ENCODE measurements around the gene BRSK2.

The BRSK2 gene

DNA sequence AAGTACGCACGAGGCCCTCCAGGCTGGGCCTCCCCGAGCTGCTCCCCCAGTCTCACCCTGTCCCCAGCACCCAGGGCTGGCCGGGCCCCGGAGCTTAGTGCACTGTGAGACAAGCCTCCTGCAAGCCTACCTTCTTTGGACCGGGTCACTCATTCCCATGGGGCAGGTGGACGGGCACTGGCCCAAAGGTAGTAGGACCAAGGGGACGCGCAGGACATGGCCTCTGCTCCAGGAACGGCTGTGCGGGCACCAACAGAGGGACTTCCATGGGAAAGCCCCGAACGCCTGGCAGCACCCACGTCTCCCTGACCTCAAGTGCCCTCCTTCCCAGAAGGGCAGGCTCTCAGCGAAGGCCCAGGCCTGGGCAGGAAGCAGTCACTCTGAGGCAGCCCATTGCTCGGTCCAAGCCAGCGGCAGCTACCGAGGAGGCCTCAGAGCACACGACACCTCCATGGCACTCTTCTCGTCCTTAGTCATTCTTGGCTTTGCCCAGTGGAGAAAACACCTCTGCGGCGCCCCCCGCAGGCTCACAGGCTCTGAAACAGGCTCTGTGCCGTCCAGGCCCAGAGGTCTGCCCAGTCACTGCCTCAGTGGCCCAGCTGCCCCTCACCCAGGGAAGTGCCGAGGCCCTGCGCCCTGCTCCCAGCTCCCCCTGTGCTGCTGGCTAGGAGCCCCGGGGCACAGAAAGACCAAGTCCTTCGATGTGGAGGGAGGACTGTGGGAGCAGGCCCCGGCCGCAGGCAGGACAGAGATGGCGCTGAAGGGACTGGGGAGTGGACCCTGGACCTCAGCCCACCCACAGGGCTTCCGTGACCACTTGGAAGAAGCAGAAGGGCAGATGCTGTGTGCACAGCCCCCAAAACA, 93.1 kb downstream of the BRSK2 start:
- POLR2A ChIA-PET: no interaction called here
- no peak for DNase-seq (ENCODE audit: extremely low spot score)
- no peak for TF ChIP-seq BHLHE40 (IDR thresholded peaks at IDR 0.05; ENCODE audit: borderline replicate concordance)
- no peak for TF ChIP-seq TARDBP (IDR thresholded peaks at IDR 0.05)
- TF ChIP-seq SUZ12 (IDR thresholded peaks at IDR 0.05): no peak
- no peak for TF ChIP-seq LEF1 (IDR thresholded peaks at IDR 0.05; ENCODE audit: borderline replicate concordance)
- TF ChIP-seq ZNF384 (IDR thresholded peaks at IDR 0.05): no peak
- no peak for TF ChIP-seq ARNT (IDR thresholded peaks at IDR 0.05)
- TF ChIP-seq FOXK2 (IDR thresholded peaks at IDR 0.05): no peak
- no peak for TF ChIP-seq CTBP1 (IDR thresholded peaks at IDR 0.05; ENCODE audit: borderline replicate concordance)
- TF ChIP-seq HDGF (IDR thresholded peaks at IDR 0.05; ENCODE audit: borderline replicate concordance): no peak
- no peak for TF ChIP-seq ELF4 (IDR thresholded peaks at IDR 0.05)
- no peak for TF ChIP-seq NFRKB (IDR thresholded peaks at IDR 0.05)
- TF ChIP-seq FOXA1 (IDR thresholded peaks at IDR 0.05): no peak
- TF ChIP-seq L3MBTL2 (conservative IDR thresholded peaks at IDR 0.05): no peak
- TF ChIP-seq FOXM1 (IDR thresholded peaks at IDR 0.05; ENCODE audit: borderline replicate concordance): no peak
- TF ChIP-seq, protein P1, sequence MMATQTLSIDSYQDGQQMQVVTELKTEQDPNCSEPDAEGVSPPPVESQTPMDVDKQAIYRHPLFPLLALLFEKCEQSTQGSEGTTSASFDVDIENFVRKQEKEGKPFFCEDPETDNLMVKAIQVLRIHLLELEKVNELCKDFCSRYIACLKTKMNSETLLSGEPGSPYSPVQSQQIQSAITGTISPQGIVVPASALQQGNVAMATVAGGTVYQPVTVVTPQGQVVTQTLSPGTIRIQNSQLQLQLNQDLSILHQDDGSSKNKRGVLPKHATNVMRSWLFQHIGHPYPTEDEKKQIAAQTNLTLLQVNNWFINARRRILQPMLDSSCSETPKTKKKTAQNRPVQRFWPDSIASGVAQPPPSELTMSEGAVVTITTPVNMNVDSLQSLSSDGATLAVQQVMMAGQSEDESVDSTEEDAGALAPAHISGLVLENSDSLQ (IDR thresholded peaks at IDR 0.05): no peak
- TF ChIP-seq SP1 (IDR thresholded peaks at IDR 0.05): no peak
- CTCF ChIA-PET: interaction anchor here (0.7 kb wide), 1 partner anchor 480 kb away, joined by 3 read pairs; no protein-coding TSS in a partner anchor

DNA sequence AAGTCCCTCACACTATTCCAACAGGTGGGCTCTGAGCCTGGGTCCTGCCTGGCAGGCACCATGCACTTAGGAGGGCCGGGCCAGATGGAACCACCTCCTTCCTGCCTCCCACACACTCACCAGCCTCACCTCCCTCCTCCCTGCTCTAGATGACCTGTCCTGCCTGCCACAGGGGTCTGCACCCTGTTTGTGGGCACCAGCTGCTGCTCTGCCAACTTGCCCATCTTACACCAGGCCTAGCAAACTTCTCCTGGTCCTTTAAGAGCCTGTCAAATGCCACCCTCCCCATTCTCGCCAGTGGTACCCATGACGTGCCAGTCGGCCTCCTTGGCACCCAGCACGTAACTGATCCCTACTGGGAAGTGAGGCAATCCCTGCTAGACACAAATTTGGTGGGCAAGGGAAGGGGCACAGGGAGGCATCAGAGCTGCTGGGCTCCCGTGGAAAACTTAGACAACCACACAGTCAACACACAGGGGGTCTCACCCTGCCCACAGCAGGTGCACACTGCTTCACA, 93.8 kb downstream of the BRSK2 start:
- CTCF ChIA-PET: no interaction called here
- no peak for DNase-seq (ENCODE audit: extremely low spot score)
- TF ChIP-seq L3MBTL2 (conservative IDR thresholded peaks at IDR 0.05): no peak
- TF ChIP-seq FOXK2 (IDR thresholded peaks at IDR 0.05): no peak
- TF ChIP-seq FOXM1 (IDR thresholded peaks at IDR 0.05; ENCODE audit: borderline replicate concordance): no peak
- no peak for TF ChIP-seq ARNT (IDR thresholded peaks at IDR 0.05)
- TF ChIP-seq FOXA1 (IDR thresholded peaks at IDR 0.05): no peak
- no peak for TF ChIP-seq CTBP1 (IDR thresholded peaks at IDR 0.05; ENCODE audit: borderline replicate concordance)
- no peak for TF ChIP-seq NFRKB (IDR thresholded peaks at IDR 0.05)
- TF ChIP-seq BHLHE40 (IDR thresholded peaks at IDR 0.05; ENCODE audit: borderline replicate concordance): no peak
- TF ChIP-seq, protein P1 (IDR thresholded peaks at IDR 0.05): no peak
- no peak for TF ChIP-seq TARDBP (IDR thresholded peaks at IDR 0.05)
- no peak for TF ChIP-seq SUZ12 (IDR thresholded peaks at IDR 0.05)
- TF ChIP-seq HDGF (IDR thresholded peaks at IDR 0.05; ENCODE audit: borderline replicate concordance): no peak
- TF ChIP-seq ELF4 (IDR thresholded peaks at IDR 0.05): no peak
- no peak for TF ChIP-seq ZNF384 (IDR thresholded peaks at IDR 0.05)
- no peak for TF ChIP-seq LEF1 (IDR thresholded peaks at IDR 0.05; ENCODE audit: borderline replicate concordance)
- TF ChIP-seq SP1 (IDR thresholded peaks at IDR 0.05): no peak
- POLR2A ChIA-PET: no interaction called here

DNA sequence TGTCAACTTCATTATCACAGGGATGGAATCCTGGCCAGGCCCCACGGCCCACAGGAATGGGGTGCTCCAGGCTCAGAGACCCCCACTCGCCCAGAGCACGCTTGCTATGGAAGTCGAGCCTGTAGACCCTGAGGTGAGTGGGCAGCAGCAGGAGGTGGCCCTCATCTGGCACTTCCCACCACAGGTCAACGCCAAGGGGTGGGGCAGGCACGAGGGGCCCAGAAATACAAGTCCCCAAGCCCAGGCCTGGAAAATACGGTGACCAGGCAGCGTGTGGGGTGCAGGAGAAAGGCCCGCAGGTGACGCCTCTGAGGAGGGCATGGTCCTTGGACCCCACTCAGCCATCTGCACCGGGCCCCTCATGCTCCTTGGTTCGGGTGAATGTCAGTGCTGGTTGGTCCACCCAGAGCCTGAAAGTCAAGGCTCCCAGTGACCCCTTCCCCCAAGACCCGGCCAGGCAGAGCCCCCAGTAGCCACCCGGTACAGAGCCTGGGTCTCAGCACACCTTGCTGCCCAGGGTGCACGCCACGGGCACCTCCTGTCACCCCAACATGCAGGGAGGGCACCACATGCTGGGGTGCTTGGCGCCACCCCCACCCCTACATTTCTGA, 94.4 kb downstream of the BRSK2 start:
- TF ChIP-seq CTBP1 (IDR thresholded peaks at IDR 0.05; ENCODE audit: borderline replicate concordance): no peak
- no peak for DNase-seq (ENCODE audit: extremely low spot score)
- ChIA-PET POLR2A (no interaction called here), CTCF (no interaction called here)

DNA sequence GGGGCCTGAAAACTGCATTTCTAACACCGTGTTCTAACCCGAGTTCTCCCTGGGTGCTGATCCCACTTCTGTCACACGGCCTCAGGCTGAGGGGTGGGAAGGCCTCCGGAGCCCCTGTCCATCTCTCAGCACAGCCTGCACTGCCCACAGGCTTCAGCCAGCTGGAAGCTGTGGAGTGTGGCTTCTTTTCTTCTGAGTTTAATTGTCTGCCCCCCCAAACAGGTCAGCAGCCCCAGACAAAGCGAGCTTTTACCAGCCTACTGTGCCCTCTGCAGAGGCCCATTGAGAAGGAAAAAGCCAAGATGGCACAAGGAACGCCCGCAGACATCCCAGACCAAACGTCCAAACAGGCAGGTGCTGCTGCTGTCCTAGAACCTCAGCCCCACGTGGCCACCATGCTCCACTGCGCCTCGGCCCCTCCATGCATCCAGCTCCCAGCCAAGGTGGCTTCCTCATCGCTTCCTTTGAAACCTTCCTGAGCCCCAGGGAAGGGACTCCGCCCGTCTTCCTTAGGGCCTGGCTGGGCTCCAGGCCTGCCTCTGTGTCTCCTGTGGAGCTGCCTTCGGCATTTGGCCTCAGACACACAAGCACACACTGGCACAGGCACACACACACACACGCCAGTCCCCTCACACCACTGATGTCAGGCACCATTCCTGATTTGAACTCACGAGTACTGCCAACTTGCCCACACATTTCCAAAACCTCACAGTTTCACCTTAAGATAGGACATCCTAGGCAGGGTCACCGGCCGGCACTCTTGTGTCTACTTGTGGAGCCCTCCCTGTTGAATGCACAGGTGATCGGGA, 95.2 kb downstream of the BRSK2 start:
- no peak for DNase-seq (ENCODE audit: extremely low spot score)
- TF ChIP-seq SP1 (IDR thresholded peaks at IDR 0.05) (no peak), CTBP1 (IDR thresholded peaks at IDR 0.05; ENCODE audit: borderline replicate concordance) (no peak), ARNT (IDR thresholded peaks at IDR 0.05) (no peak), NFRKB (IDR thresholded peaks at IDR 0.05) (no peak), BHLHE40 (IDR thresholded peaks at IDR 0.05; ENCODE audit: borderline replicate concordance) (no peak), FOXA1 (IDR thresholded peaks at IDR 0.05) (no peak), ZNF384 (IDR thresholded peaks at IDR 0.05) (no peak), TARDBP (IDR thresholded peaks at IDR 0.05) (no peak), ELF4 (IDR thresholded peaks at IDR 0.05) (no peak), SUZ12 (IDR thresholded peaks at IDR 0.05) (no peak), LEF1 (IDR thresholded peaks at IDR 0.05; ENCODE audit: borderline replicate concordance) (no peak), FOXK2 (IDR thresholded peaks at IDR 0.05) (no peak)
- TF ChIP-seq, protein P1 (IDR thresholded peaks at IDR 0.05): no peak
- POLR2A ChIA-PET: no interaction called here
- CTCF ChIA-PET: no interaction called here

DNA sequence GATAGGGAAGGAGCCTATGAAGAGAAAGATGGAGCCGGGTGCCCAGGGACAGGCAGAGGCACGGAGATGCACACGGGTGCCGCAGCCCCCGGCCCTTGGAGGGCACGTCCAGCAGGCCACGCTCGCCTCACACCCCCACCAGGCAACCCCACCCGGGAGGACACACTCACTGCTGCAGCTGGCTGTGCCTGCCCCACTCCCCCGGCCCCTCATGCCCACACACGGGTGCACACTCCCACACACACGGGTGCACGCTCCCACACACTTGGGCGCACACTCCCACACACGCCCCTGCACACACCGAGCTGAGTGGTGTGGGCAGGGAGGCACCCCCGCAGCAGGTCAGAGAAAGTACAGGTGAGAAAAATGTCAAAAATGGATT, 95.8 kb downstream of the BRSK2 start:
- TF ChIP-seq ELF4 (IDR thresholded peaks at IDR 0.05) (no peak), FOXM1 (IDR thresholded peaks at IDR 0.05; ENCODE audit: borderline replicate concordance) (no peak), L3MBTL2 (conservative IDR thresholded peaks at IDR 0.05) (no peak), FOXK2 (IDR thresholded peaks at IDR 0.05) (no peak), ARNT (IDR thresholded peaks at IDR 0.05) (no peak), TARDBP (IDR thresholded peaks at IDR 0.05) (no peak), SP1 (IDR thresholded peaks at IDR 0.05) (no peak), ZNF384 (IDR thresholded peaks at IDR 0.05) (no peak), NFRKB (IDR thresholded peaks at IDR 0.05) (no peak), HDGF (IDR thresholded peaks at IDR 0.05; ENCODE audit: borderline replicate concordance) (no peak), LEF1 (IDR thresholded peaks at IDR 0.05; ENCODE audit: borderline replicate concordance) (no peak), FOXA1 (IDR thresholded peaks at IDR 0.05) (no peak), BHLHE40 (IDR thresholded peaks at IDR 0.05; ENCODE audit: borderline replicate concordance) (no peak), SUZ12 (IDR thresholded peaks at IDR 0.05) (no peak), CTBP1 (IDR thresholded peaks at IDR 0.05; ENCODE audit: borderline replicate concordance) (no peak)
- TF ChIP-seq, protein P1 (IDR thresholded peaks at IDR 0.05): no peak
- DNase-seq (ENCODE audit: extremely low spot score): no peak
- ChIA-PET CTCF (no interaction called here), POLR2A (no interaction called here)
